ENCODE results near the gene SYT8.
"Not testable (repeated sequence)": the region's sequence is repeated elsewhere in the genome, so short reads cannot be mapped to it uniquely, and the experiment has no call there.

SYT8 gene

GRCh38 chr11:1834779-1835670 lies at the start of gene SYT8:
Gene SYT8, plus strand, starts transcription at chr11:1834990. Its CDS starts 116 bp downstream, at chr11:1835106.
- no peak for DNase-seq

- no peak for DNase-seq
Measured at GRCh38 chr11:1785749-1786413, 48.9 kb upstream of the SYT8 start.

- no peak for DNase-seq
Measured at GRCh38 chr11:1786466-1786865, 48.3 kb upstream of the SYT8 start.

- no peak for DNase-seq
Measured at GRCh38 chr11:1791912-1792311, 42.9 kb upstream of the SYT8 start.

- no peak for DNase-seq
Measured at GRCh38 chr11:1792461-1792860, 42.3 kb upstream of the SYT8 start.

- DNase-seq: no peak
Measured at GRCh38 chr11:1793081-1793480, 41.7 kb upstream of the SYT8 start.

- DNase-seq: no peak
Measured at GRCh38 chr11:1796413-1797011, 38.3 kb upstream of the SYT8 start.

GRCh38 chr11:1797391-1798125 lies 37.2 kb upstream of the SYT8 start:
- DNase-seq: no peak

GRCh38 chr11:1803246-1803645 lies 31.5 kb upstream of the SYT8 start:
- DNase-seq: no peak

GRCh38 chr11:1803835-1804519 lies 30.8 kb upstream of the SYT8 start:
- DNase-seq: not testable (repeated sequence)

GRCh38 chr11:1805525-1805924 lies 29.3 kb upstream of the SYT8 start:
- DNase-seq: no peak

- no peak for DNase-seq
Measured at GRCh38 chr11:1807264-1807995, 27.4 kb upstream of the SYT8 start.

GRCh38 chr11:1810761-1811160 lies 24.0 kb upstream of the SYT8 start:
- DNase-seq: no peak

- no peak for DNase-seq
Measured at GRCh38 chr11:1812274-1812673, 22.5 kb upstream of the SYT8 start.

GRCh38 chr11:1812801-1813200 lies 22.0 kb upstream of the SYT8 start:
- no peak for DNase-seq

GRCh38 chr11:1813356-1813755 lies 21.4 kb upstream of the SYT8 start:
- DNase-seq: not testable (repeated sequence)

- DNase-seq: no peak
Measured at GRCh38 chr11:1814691-1815090, 20.1 kb upstream of the SYT8 start.

- DNase-seq: no peak
Measured at GRCh38 chr11:1815311-1815710, 19.5 kb upstream of the SYT8 start.

GRCh38 chr11:1815751-1816150 lies 19.0 kb upstream of the SYT8 start:
- no peak for DNase-seq

- DNase-seq: no peak
Measured at GRCh38 chr11:1817000-1817399, 17.8 kb upstream of the SYT8 start.

- no peak for DNase-seq
Measured at GRCh38 chr11:1817511-1817910, 17.3 kb upstream of the SYT8 start.

GRCh38 chr11:1819074-1819473 lies 15.7 kb upstream of the SYT8 start:
- DNase-seq: no peak
